GM18873 (cell line): Measurements from ENCODE around the gene ORAI1.
A peak's percentile ranks its signal among the peaks of the same experiment; 100 is the strongest.
"Not testable (repeated sequence)": the region's sequence is repeated elsewhere in the genome, so short reads cannot be mapped to it uniquely, and the experiment has no call there.

Experiments
- ATAC-seq: cut with Tn5 transposase; IDR thresholded peaks from one replicate; pipeline ENCODE4 v1.9.1; 2021; ENCODE audit warnings: mild to moderate bottlenecking, moderate library complexity, moderate number of reproducible peaks; ENCODE audit not compliant: unreplicated experiment, low FRiP score

Gene ORAI1

GRCh38 chr12:121602766-121603165 lies 23.6 kb upstream of the ORAI1 start:
- no peak for ATAC-seq

DNA sequence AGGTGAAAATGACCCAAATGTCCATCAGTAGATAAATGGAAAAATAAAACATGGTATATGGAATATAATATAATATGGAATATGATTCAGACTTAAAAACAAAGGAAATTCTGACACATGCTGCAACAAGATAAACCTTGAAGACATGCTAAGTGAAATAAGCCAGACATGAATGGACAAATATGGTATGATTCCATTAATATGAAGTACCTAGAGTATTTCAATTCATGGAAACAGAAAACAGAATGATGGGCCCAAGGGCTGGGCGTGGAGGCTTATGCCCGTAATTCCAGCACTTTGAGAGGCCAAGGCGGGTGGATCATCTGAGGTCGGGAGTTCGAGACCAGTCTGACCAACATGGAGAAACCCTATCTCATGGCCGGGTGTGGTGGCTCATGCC lies 22.7 kb upstream of the ORAI1 start:
- ATAC-seq, result no peak

- no peak for ATAC-seq
Observed at GRCh38 chr12:121608301-121608700, 18.0 kb upstream of the ORAI1 start.

- no peak for ATAC-seq
Observed at GRCh38 chr12:121610239-121611149, 15.8 kb upstream of the ORAI1 start.

DNA sequence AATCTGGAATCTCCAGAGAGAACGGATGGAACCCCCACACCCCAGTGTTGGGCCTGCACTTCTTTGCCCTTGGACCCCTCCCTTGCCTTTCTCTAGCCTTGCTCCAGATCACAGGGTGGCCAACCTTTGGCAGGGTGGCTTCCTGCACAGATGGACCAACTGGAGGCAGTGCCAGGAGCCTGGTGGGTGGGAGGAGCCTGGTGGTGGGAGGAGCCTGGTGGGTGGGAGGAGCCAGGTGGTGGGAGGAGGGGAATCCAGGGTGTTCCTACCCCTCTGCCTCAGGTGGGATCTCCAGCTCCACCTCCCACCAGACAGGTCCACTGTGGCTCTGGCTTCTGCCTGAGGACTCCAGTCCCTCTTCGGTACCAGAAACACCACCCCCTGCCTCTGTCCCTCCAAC lies 15.0 kb upstream of the ORAI1 start:
- ATAC-seq, result no peak

GRCh38 chr12:121613462-121613861 lies 12.9 kb upstream of the ORAI1 start:
- ATAC-seq, result no peak

GRCh38 chr12:121614872-121615467 lies 11.4 kb upstream of the ORAI1 start:
- no peak for ATAC-seq

DNA sequence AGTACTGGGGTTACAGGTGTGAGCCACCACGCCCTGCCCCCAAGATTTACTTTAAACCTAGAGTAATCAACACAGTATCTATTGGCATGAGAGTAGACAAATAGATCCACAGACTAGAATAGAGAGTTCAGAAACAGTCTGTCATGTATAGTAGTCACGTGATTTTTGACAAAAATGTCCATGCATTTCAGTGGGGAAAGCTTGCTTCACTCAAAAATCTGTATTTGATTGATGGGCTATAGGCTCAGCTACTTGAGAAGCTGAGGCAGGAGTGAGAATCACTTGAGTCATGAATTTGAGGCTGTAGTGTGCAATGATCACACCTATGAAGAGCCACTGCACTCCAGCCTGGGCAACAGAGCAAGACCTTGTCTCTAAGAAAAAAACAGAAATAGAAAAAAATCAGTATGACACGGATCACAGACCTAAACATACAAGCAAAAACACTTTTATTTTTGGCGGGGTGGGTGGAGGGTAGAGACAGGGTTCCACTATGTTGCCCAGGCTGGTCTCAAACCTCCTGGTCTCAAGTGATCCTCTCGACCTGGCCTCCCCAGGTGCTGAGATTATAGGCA lies 7.6 kb upstream of the ORAI1 start:
- no peak for ATAC-seq

DNA sequence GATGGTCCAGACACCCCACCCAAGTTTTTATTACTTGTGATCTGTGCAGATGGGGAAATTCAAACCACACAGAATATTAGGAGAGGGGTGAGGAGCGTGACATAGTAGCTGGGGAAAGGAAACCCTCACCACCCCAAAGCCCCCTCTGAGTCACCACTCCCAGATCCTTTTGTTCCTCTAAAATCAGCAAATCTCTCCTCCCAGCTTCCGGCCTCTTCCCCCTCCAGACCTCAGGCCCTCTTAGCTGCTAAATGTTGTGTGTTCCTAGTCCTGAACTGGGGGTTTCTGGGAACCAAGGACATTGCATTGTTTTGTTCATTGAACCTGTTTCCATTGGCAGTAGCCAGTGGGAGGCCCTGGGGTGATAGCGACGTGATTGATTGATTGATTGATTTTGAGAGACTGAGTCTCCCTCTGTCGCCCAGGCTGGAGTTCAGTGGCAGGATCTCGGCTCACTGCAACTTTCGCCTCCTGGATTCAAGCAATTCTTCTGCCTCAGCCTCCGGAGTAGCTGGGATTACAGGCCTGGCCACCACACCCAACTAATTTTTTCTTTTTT lies 5.9 kb upstream of the ORAI1 start:
- ATAC-seq, result no peak

DNA sequence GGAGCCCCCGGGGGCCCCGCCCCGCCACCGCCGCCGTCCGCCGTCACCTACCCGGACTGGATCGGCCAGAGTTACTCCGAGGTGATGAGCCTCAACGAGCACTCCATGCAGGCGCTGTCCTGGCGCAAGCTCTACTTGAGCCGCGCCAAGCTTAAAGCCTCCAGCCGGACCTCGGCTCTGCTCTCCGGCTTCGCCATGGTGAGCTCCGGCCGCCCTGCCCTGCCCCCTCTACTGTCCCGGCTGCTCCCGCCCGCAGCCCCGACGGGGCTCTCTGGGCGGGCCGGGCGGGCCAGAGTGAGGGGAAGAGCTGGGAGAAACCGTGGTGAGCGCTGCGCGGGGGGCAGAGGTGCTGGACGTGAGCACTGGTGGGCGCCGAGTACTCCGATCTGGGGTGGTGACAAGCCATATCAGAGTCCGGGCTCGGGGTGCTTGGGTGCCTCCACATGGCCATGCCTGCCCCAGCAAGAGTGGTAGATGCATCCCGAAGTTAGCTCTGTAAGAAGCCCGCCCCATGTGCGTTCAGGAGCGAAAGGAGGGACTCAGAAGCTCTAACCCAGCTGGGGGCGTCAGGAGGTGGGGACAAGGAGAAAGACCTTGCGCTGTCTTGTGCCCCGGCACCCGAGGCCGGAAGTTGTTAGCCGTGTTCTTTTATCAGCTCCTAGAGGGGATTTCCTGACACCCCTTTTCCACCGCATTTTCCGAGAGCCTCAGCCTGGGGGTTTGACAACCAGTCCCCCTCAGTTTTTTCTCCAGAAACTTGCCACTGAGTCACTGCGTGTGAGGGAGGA lies 717 bp downstream of the ORAI1 start:
- peak; percentile 29 for ATAC-seq

DNA sequence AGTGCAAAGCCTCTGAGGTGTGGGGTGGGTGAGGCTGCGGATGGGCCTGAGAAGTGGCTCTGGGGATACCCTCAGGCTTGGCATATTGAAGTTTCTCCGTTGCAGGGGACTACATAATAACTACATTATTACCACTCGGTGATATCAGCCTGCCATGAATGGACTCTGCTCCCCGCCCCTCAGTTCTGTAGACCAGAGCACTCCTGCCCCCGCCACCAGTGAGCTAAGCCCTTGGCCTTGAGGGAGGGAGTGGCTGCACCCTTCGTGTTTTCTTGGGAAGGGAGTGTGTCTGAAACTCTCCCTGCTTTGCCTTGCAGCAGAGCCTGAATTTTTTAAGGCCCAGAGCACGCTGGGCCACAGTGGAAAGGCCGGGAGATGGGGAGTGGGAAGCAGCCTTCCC lies 1.7 kb downstream of the ORAI1 start:
- ATAC-seq, result no peak

DNA sequence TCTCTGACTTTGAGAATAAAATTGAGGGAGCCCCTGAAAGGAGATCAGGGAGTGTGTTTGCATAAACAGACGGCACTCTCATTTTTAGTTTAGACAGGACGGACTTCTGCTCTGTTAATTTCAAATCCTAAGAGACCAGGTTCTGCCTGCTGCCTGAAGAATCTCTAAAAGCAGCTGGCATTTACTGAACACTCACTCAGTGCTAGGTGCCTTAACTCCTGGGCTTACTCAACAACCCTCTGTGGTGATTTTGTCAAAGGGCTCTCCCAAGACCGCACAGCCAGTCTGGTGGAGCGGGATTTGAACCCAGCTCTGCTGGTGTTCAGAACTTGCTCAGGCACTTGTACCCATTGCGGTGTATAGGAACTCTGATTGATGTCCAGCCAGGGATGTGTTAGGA lies 2.2 kb downstream of the ORAI1 start:
- ATAC-seq, result no peak

DNA sequence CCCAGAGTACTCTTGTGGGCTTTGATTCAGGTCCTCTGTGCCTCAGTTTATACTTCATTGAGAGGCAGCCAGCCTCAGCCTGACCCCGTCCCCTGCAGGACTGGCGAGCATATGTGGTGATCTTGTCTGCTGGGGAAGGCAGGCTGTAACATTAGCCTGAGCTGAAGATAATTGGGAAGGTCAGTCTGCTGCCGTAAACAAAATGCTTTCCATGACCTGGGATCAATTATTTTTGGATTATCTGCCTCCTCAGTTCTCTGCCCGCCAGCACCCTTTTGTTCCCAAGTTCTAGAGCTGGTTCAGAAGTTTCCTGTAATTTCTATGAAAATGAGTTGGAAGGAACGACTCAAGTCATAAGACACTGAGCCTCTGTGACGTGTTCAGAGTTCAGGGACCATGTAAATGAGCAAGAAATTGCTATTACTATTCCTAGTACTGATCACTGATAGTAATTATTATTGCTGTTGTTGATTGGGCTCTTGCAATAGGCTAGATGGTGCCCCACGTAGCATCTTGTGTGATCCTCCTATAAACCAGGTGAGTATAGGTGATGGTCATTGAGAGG lies 4.5 kb downstream of the ORAI1 start:
- no peak for ATAC-seq

DNA sequence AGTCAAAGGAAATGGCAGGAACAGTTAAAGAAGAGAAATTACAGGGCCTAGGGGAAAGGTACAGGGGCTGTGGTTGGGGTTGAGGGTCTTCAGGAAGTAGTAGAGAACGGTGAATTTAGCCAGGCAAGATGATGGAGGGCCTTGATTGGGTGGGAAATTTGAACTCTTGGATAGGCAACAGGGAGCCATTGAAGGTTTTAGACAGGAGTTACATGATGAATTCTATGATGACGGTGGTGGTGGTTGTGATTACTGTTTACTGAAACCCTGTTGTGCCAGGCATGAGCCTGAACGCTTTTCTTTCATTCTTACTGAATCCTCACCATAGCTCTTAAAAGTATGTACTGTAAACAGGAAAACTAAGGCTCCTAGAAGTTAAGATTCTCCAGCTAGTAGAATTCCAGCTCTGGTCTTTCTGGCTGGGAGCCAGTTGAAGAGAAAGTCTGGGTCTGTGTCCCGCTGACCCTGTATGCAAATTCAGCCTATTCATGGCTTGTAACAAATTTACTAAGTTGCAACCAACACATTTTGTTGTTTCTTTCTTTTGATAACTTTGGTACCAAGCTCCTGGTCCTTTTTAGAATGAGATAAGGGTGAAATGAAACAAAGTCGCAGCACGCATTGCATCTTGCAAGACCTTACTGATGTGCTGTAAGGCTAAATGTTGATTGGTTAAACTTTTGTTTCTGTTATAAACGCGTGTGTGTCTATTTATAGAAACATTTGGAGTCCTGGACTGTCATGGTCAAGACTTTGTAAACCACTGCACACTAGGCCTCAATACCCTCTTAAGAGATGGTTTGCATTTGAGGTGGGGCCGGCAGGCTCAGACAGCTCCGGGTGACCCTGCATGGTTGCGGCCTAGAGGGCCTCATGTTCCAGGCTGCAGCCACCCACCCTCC lies 6.0 kb downstream of the ORAI1 start:
- ATAC-seq, result no peak

DNA sequence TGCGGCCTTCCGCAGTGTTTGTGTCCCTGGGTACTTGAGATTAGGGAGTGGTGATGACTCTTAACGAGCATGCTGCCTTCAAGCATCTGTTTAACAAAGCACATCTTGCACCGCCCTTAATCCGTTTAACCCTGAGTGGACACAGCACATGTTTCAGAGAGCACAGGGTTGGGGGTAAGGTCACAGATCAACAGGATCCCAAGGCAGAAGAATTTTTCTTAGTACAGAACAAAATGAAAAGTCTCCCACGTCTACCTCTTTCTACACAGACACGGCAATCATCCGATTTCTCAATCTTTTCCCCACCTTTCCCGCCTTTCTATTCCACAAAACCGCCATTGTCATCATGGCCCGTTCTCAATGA lies 7.5 kb downstream of the ORAI1 start:
- not testable (repeated sequence) for ATAC-seq

DNA sequence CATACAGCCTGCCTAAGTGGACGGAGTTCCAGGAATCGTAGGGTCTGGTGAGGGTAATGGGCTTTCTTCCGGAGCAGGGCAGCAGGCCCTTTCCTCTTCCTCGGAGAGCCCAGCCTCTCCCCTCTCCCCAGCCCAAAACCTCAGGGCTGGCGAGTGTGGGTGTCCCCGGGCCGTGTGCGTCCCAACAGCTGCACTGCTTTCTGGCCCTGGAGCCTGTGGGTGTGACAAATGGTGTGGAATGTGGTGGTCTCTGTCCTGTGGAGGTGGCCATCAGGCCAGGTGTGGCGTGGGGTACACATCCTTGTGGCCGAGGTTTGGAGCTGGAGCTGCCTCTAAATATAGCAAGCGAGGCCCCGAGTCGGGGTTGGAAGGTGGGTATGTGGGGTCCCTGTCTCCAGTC lies 8.5 kb downstream of the ORAI1 start:
- ATAC-seq, result no peak

- no peak for ATAC-seq
Observed at GRCh38 chr12:121637231-121637914, 11.0 kb downstream of the ORAI1 start.

DNA sequence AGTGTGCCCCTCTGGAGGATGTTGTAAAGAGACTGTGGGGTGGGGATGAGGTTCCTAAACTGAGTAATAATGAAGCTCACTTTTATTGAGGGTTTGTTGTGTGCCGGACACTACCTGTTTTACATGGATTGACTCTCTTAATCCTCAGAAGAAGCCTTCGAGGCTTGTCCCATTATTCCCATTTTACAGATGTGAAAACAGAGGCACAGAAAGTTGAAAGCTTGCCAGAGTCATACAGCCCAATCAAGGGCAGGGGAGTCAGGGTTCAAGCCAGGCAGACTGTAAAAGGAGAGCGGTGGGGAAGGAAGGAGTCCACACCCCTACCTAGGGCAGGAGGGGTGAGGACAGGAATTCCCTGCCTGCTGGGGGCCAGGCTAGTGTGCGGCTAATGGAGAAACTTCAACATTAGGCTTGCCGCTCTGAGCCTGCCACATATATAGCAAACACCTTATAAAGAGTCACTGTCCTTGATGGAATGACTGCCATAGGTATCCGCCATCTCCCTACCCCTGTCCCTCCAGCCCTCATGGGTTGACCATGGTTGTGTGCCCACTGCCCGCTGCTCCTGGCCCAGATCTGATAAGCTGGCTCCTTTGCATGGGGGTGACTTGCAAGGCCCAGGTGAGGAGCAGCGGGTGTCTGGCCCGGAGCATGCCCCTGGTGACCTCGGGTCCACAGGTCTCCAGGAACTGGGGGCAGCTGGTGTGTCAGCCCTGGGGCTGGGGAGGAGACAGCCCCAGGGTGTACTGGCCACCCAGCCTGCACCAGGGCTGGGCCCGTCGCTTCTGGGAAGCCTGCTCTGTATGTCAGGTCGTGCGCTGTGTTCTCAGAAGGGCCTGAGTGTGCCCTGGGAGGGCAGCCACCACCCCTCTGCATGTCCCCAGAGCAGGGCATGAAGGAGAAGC lies 12.2 kb downstream of the ORAI1 start:
- ATAC-seq, result no peak
